Activated T-helper 17 cell treated with anti-CD3 and anti-CD28 coated beads, Interleukin-2, amount 50 U/mL, for 72 hours (primary cell): ENCODE data around the gene GIPR. TPM values are rescaled to one million over a fixed set of nuclear protein-coding genes. Genes with fewer than 3 reads are reported as not detected.

ENCODE experiments used
- ATAC-seq: fragments of 150-1000 bp; cut with Tn5 transposase; replicated peaks from 2 replicates; pipeline ENCODE4 v1.10.0; 2021; ENCODE audit warnings: mild to moderate bottlenecking, moderate library complexity
- H3K27ac Mint-ChIP-seq: one replicate; pipeline ENCODE4 v1.8.0; 2022; ENCODE audit warnings: mixed read lengths
- H3K27me3 Mint-ChIP-seq: one replicate; pipeline ENCODE4 v1.8.0; 2022; ENCODE audit warnings: mixed read lengths
- H3K36me3 Mint-ChIP-seq: one replicate; pipeline ENCODE4 v1.8.0; 2022; ENCODE audit warnings: low read depth, mild to moderate bottlenecking, mixed read lengths
- H3K4me1 Mint-ChIP-seq: one replicate; pipeline ENCODE4 v1.8.0; 2022; ENCODE audit warnings: mixed read lengths
- H3K4me3 Mint-ChIP-seq: one replicate; pipeline ENCODE4 v1.8.0; 2022; ENCODE audit warnings: mild to moderate bottlenecking, mixed read lengths
- H3K9me3 Mint-ChIP-seq: one replicate; pipeline ENCODE4 v1.8.0; 2022; ENCODE audit warnings: mixed read lengths
- total RNA-seq, 2 donors: library from RNA; stranded (reverse); gene quantifications; one replicate each; pipeline ENCODE4 v1.2.3, GENCODE V29; 2022

GIPR gene
- total RNA-seq, 2 donors from 2014 or later: 7.5 to 32.3 TPM

DNA sequence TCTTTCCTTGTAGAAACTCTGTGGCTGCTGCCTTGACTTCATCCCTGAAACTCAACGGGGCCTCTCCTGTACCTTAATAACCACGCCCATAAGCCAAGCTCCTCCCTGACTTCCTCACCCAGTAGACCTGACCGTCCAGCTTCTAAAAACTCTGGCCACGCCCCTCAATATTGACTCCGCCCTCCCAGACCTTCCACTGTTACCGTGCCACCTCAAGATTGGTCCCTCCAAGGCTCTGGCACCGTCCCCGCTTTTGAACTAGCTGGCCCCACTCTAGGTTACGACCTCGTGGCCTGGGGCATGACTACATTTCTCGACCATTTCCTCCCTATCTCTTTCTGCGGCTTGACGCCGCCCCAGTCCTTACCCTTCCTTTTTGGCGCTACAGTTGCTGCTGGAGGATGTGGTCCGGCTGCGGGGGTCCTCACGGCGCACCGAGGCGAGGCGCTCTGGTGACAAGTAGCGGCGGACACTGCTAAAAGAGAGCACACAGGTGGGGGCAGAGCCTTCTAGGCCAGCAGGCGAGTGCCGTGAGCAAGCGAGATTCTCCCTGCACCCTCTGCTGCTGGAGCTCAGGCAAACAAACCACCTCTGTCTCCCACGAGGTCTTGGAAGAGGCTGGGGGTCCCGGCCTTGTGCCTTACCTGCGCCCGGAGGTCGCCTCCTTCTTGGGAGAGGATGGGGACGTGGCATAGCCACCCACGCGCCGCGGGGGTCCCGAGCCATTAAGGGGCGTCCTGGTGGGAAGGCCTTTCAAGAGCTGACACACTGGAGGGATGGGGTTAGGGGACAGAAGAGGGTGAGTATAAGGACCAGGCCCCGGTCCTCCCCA is 26.5 kb upstream of the GIPR start:
- H3K4me3 Mint-ChIP-seq: peak overlapping the region; percentile 86
- peak overlapping the region; percentile 96 for H3K27ac Mint-ChIP-seq
- H3K4me1 Mint-ChIP-seq: peaks cover 26% of the 10 kb centered on the region
- ATAC-seq: peak; percentile 52
- no peaks in the 10 kb centered on the region for H3K27me3 Mint-ChIP-seq
- H3K36me3 Mint-ChIP-seq: peaks cover 62% of the 10 kb centered on the region
- H3K9me3 Mint-ChIP-seq: peaks cover 8% of the 10 kb centered on the region

DNA sequence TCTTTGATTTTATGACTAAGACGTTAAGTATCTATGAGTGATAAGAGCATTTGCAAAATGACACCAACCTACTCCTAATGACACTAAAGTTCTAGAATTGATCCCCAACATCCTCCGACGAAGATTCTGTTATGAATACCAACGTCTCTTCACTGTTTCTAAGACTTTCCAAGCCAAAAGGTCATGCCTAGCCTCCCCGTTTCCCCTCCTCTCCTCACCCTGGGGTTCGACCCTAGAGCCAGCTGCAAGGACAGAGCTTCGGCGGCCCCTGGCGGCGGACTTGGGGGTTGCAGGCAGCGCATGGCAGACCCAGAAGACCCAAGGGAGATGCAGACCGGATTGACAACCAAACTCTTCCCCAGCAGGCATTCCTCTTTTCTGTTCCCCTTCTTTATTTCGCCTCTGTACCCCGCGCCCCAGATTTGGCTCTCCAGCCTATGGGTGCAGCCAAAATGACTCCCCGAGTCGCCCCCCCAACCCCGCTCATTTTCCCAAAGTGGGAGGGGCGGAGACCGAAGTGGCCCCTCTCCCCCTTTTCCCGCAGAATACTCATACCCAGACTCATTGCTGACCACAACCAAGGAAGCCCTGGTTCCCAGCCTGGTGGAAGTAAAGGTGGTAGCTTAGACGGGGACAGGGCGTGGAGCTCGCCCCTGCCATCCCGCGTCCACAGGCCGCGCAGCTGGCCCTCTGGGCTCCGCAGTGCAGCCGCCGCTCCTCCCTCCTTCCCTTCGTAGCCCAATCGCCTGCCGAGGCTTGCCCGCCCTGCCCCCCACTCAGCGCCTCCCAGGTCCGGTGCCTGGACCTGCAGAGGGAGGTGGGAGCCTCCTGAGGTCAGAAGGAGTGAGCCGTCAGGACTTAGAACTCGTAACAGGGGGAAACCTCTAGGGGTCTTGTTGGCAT is 24.7 kb upstream of the GIPR start:
- Mint-ChIP-seq H3K4me1 (peaks cover 26% of the 10 kb centered on the region), H3K27me3 (no peaks in the 10 kb centered on the region), H3K36me3 (peaks cover 48% of the 10 kb centered on the region), H3K9me3 (peaks cover 8% of the 10 kb centered on the region), H3K4me3 (peak overlapping the region; percentile 86), H3K27ac (peak overlapping the region; percentile 96)
- peak; percentile 57 for ATAC-seq

DNA sequence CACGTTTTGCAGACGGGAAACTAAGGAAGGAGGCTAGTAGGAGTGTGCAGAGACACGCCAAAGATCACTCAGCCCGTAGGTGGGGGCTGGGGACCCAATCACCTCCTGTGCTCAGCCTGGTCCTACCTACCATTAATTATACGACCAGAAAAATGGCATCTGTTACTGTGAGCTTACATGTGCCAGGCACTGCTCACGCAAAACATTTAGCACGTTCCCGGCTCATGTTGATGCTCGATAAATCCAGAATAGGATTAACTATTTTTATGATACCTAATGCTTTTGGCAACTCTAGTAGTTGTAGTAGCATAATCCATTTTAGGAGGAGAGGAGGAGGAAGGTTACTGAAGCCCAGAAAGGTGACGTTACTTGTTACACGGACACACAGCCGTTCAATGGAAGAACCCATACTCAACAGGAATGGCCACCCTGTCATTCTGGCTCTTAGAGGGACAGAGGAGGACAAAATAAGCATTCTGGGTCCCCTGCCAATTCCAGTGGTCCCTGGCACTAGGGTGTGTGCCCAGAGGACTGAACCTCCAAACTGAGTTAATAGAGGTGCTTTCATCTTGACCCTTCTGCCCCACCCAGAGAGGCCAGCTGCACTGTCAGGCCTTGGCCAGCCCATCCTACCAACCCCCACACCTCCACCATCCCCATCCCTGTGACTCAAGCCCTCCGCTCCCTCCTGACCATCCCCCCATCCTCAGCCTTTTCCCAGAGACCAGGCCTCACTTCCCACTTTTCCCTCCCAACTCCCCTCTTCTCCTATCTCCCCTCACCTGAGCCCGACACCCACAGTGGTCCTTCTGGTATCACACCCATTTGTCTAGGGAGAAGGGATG is 23.9 kb upstream of the GIPR start:
- H3K27ac Mint-ChIP-seq: peak overlapping the region; percentile 96
- H3K4me3 Mint-ChIP-seq: peak overlapping the region; percentile 86
- H3K36me3 Mint-ChIP-seq: peaks cover 39% of the 10 kb centered on the region
- peaks cover 26% of the 10 kb centered on the region for H3K4me1 Mint-ChIP-seq
- peaks cover 8% of the 10 kb centered on the region for H3K9me3 Mint-ChIP-seq
- ATAC-seq: no peak
- no peaks in the 10 kb centered on the region for H3K27me3 Mint-ChIP-seq

DNA sequence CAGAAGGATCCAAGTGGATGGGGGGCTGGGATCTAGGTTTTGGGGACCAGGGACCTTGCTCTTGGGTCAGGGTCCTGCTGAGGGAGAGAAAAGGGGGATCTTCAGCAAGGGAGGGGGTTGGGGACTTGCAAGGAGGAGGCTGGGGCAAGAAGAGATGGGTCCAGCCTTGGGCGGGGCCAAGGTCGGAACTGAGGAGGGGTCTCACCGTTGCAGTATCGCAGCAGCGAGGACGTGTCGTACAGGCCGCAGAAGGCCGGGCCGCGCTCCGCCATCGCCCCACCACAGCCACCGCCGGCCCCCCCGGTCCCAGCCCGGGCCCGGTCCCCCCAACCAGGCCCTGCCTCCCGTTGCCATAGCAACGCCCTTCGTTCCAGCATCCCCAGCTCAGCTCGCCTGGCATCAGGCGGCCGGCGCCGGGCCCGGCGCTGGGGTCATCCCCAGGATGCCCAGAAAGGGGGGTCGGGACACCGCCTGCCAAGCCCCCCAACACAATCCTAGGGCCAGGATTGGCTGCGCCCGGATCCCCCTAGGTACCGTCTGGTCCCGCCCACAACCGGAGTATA is 22.9 kb upstream of the GIPR start:
- no peak for ATAC-seq
- H3K4me1 Mint-ChIP-seq: peaks cover 26% of the 10 kb centered on the region
- peak overlapping the region; percentile 96 for H3K27ac Mint-ChIP-seq
- peaks cover 31% of the 10 kb centered on the region for H3K36me3 Mint-ChIP-seq
- H3K9me3 Mint-ChIP-seq: peaks cover 8% of the 10 kb centered on the region
- peak overlapping the region; percentile 86 for H3K4me3 Mint-ChIP-seq
- no peaks in the 10 kb centered on the region for H3K27me3 Mint-ChIP-seq

DNA sequence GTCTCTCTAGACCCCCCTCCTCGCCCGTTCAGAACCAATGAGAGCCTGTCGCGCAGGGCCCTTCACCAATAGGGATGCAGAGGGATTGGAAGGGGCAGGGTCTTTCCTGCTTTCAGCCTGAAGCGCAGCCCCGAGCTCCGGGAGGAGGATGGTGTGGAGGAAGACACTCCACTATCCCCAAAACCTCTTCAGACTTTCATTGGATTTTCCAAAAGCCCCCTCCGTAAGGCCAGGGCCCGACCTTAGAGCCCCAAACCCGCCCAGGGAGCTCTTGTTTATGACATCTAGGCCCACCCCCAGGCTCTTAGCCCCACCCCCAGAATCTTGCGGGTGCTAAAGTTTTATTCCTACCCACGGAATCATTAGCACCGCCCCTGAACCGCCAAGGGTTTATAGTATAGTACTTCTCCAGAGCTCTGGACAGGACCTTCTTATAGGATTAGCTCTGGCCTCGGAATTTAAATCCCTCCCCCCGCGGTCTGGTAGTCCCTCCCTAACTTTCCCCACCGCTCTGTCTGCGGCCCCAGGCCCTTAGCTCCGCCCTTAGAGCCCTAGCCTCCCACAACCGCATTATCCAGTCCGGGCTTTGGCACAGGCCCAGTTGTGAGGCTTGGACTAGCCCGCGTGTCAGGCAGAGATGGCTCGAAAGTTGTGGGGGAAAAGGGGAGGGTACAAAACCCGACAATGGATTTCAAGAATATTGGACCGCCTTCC is 22.2 kb upstream of the GIPR start:
- no peaks in the 10 kb centered on the region for H3K27me3 Mint-ChIP-seq
- H3K4me1 Mint-ChIP-seq: peaks cover 24% of the 10 kb centered on the region
- peak overlapping the region; percentile 86 for H3K4me3 Mint-ChIP-seq
- ATAC-seq: peak; percentile 52
- peaks cover 25% of the 10 kb centered on the region for H3K36me3 Mint-ChIP-seq
- H3K9me3 Mint-ChIP-seq: peaks cover 6% of the 10 kb centered on the region
- H3K27ac Mint-ChIP-seq: peak overlapping the region; percentile 85

DNA sequence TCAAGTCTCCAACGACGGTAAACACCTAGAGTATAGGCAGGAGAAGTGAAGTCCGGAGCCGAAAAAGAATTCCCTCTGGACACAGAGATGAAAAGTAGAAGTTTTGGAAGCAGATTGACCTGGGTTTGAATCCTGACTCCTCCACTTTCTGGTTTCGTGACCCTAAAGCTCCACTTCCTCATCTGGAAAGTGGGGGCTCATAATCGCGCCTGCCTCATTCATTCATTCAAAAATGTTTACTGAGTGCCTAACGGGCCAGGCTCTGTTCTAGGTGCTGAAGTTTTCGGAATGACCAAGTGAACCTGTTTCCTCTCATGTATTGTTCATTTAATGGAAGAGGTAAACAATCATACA is 21.7 kb upstream of the GIPR start:
- Mint-ChIP-seq H3K4me3 (peak overlapping the region; percentile 86), H3K27ac (peak overlapping the region; percentile 85), H3K9me3 (peaks cover 1% of the 10 kb centered on the region), H3K27me3 (no peaks in the 10 kb centered on the region), H3K4me1 (peaks cover 18% of the 10 kb centered on the region), H3K36me3 (peaks cover 19% of the 10 kb centered on the region)
- ATAC-seq: no peak

DNA sequence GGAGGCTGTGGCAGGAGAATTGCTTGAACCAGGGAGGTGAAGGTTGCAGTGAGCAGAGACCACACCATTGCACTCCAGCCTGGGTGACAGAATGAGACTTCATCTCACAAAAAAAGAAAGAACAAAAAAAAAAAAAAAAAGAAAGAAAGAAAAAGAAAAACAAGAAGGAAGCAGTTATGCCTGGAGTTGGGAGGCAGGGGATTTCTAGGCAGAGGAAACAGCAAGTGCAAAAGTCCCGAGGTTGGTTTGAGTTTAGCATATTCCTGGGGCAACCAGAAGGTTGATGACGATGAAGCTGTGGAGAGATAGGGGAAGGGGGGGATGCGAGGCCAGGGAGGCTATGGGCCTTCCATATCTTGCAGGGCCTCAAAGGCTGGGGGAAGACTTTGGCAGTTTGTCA is 17.3 kb upstream of the GIPR start:
- Mint-ChIP-seq H3K4me3 (no peak overlapping the region), H3K27me3 (no peaks in the 10 kb centered on the region), H3K4me1 (peaks cover 6% of the 10 kb centered on the region), H3K27ac (no peak overlapping the region), H3K9me3 (no peaks in the 10 kb centered on the region), H3K36me3 (no peaks in the 10 kb centered on the region)
- no peak for ATAC-seq

DNA sequence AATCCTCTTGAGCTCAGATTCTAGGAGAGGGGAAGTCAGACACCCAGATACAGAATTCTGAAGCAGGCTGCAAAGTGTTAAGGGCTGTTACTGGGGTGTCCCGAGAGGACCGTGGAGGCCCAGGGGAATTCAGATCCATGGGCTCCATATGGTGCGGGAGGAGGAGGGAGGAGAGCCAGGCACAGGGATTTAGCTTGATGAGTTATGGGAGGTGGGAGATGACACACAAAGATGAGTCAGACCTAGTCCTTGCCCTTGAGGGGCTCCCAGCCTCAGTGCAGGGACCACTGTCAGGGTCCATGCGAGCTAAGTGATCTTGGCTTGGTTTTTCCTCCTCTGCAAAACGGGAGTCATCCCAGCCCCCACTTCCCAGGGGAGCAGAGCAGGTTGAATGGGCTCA is 14.4 kb upstream of the GIPR start:
- no peaks in the 10 kb centered on the region for H3K36me3 Mint-ChIP-seq
- no peaks in the 10 kb centered on the region for H3K27me3 Mint-ChIP-seq
- ATAC-seq: no peak
- H3K4me3 Mint-ChIP-seq: no peak overlapping the region
- no peak overlapping the region for H3K27ac Mint-ChIP-seq
- no peaks in the 10 kb centered on the region for H3K4me1 Mint-ChIP-seq
- no peaks in the 10 kb centered on the region for H3K9me3 Mint-ChIP-seq

DNA sequence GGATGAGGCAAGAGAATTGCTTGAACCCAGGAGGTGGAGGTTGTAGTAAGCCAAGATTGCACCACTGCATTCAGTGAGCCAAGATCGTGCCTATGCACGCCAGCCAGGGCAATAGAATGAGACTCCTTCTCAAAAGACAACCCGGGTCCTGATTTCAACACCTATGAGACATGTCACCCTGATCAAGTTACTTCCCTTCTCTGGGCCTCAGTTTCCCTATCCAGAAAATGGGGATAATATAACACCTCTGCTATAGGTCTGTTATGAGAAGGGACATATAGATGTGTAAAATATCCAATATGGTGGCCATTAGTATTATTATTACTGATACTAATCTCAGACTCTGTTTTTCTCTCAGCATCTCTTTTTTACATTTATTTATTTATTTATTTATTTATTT is 12.9 kb upstream of the GIPR start:
- H3K4me1 Mint-ChIP-seq: no peaks in the 10 kb centered on the region
- no peak overlapping the region for H3K4me3 Mint-ChIP-seq
- no peaks in the 10 kb centered on the region for H3K27me3 Mint-ChIP-seq
- no peaks in the 10 kb centered on the region for H3K9me3 Mint-ChIP-seq
- H3K27ac Mint-ChIP-seq: no peak overlapping the region
- no peaks in the 10 kb centered on the region for H3K36me3 Mint-ChIP-seq
- no peak for ATAC-seq

DNA sequence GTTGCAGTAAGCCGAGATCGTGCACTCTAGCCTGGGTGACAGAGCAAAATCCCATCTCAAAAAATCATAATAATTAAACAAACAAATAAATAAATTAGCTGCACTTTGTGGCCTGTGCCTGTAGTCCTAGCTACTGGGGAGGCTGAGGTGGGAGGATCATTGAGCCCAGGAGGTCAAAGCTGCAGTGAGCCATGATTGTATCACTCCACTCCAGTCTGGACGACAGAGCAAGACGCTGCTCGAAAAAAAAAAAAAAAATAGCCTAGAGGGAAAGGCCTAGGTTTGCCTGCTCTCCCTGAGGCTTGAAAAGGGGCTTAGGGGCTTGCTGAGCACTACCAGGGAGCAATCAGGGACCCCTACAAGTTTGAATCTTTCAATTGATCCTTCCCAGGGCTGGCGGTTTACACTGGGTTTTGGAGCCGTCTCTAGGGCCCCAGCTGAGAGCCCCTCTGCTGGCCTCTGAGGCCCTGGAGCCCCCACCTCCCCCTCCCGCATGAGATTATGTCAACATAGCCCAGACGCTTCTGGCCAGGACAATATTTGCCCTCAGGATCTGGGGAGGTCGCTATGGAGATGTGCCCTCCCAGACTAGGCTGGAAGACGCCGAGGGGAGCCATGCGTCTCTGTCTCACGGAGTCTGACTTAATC is 10.4 kb upstream of the GIPR start:
- Mint-ChIP-seq H3K27ac (no peak overlapping the region), H3K4me1 (no peaks in the 10 kb centered on the region), H3K4me3 (no peak overlapping the region), H3K27me3 (peaks cover 8% of the 10 kb centered on the region), H3K9me3 (no peaks in the 10 kb centered on the region), H3K36me3 (no peaks in the 10 kb centered on the region)
- ATAC-seq: no peak

DNA sequence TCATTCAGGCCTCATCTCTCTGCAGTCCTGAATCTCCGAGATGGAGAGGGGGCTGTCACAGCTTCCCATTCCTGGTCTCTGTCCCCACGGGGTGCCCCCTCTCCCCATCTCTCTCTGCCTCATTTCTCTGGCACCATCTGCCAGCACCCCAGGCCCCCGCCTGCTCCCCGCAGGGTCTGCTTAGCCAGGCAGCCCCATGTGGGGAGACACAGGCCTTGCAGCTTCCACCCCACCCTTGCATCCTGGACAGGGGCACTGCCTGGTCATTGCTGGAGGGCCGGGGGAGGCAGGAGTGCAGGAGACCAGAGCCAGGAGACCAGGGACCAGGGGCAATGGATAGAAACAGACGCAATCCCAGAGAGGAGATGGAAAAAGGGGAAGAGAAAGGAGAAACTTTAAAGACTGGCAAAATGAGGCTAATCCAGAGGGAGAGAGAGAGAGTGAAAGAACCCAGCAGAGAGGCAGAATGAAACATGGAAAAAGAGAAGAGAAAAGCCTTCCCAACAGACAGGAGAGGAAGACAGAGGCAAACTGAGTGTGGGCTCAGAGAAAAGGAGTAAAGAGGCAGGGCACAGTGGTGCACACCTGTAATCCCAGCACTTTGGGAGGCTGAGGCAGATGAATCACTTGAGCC is 8.8 kb upstream of the GIPR start:
- Mint-ChIP-seq H3K27ac (no peak overlapping the region), H3K27me3 (peaks cover 8% of the 10 kb centered on the region), H3K9me3 (no peaks in the 10 kb centered on the region), H3K36me3 (no peaks in the 10 kb centered on the region), H3K4me1 (no peaks in the 10 kb centered on the region), H3K4me3 (no peak overlapping the region)
- no peak for ATAC-seq

DNA sequence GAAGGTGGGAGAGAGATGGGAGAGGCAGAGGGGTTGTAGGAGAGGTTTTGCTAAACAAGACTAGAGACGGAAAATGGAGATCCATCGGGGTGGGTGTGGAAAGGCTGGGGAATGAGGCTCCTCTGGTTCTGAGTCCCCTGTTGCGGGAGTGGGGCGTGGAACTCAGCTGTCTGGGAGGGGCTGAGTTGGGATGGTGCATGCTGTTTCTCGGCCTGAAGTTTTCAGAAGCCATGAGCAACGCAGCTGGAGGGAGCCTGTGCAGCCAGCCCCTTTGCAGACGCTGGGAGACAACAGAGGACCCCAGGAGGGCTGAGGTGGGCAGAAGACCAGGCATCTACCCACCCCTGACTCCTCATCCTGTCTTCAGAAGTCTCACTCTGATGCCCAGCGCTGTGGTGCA is 7.4 kb upstream of the GIPR start:
- H3K9me3 Mint-ChIP-seq: no peaks in the 10 kb centered on the region
- no peaks in the 10 kb centered on the region for H3K36me3 Mint-ChIP-seq
- no peaks in the 10 kb centered on the region for H3K4me1 Mint-ChIP-seq
- no peak overlapping the region for H3K27ac Mint-ChIP-seq
- peaks cover 8% of the 10 kb centered on the region for H3K27me3 Mint-ChIP-seq
- H3K4me3 Mint-ChIP-seq: no peak overlapping the region
- ATAC-seq: no peak

DNA sequence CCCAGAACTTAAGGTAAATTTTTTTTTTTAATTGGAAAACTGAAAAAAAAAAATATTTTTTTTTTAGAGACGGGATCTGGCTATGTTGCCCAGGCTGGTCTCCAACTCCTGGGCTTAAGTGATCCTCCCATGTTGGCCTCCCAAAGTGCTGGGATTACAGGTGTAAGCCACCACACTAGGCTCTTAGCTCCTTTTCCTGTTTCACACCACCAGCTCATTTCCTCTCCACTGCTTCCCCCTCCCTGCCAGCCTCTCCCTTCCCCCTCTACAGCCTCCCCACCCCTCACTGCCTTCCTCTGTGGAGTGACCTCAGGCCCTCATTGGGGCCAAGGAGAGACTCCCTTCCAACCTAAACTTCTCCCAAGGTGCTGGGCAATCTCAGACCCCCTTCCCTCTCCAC is 4.2 kb upstream of the GIPR start:
- H3K4me1 Mint-ChIP-seq: peaks cover 8% of the 10 kb centered on the region
- peaks cover 8% of the 10 kb centered on the region for H3K27me3 Mint-ChIP-seq
- no peak overlapping the region for H3K27ac Mint-ChIP-seq
- no peak overlapping the region for H3K4me3 Mint-ChIP-seq
- ATAC-seq: no peak
- no peaks in the 10 kb centered on the region for H3K36me3 Mint-ChIP-seq
- H3K9me3 Mint-ChIP-seq: no peaks in the 10 kb centered on the region
